Stimulated activated CD8-positive, alpha-beta memory T cell treated with anti-CD3 and anti-CD28 coated beads, Interleukin-4, amount 100 ng/mL, for 48 hours (primary cell): ENCODE data around the gene GOT1.

Experiments
- DNase-seq: peaks from one replicate; pipeline ENCODE4 v3.0.0-alpha.2; 2020

Gene GOT1

GRCh38 chr10:99394256-99394655 lies 36.2 kb downstream of the GOT1 start:
- DNase-seq = no peak

GRCh38 chr10:99393683-99394082 lies 36.7 kb downstream of the GOT1 start:
- no peak for DNase-seq

GRCh38 chr10:99393036-99393435 lies 37.4 kb downstream of the GOT1 start:
- no peak for DNase-seq

GRCh38 chr10:99391346-99391745 lies 39.1 kb downstream of the GOT1 start:
- no peak for DNase-seq

GRCh38 chr10:99389729-99390480 lies 40.5 kb downstream of the GOT1 start:
- DNase-seq = no peak

GRCh38 chr10:99387541-99387940 lies 42.9 kb downstream of the GOT1 start:
- no peak for DNase-seq

GRCh38 chr10:99387071-99387470 lies 43.4 kb downstream of the GOT1 start:
- no peak for DNase-seq

GRCh38 chr10:99382176-99382575 lies 48.2 kb downstream of the GOT1 start:
- no peak for DNase-seq

GRCh38 chr10:99375426-99375825 lies 55.0 kb downstream of the GOT1 start:
- DNase-seq = no peak

GRCh38 chr10:99374972-99375371 lies 55.5 kb downstream of the GOT1 start:
- DNase-seq = no peak

GRCh38 chr10:99374526-99374925 lies 55.9 kb downstream of the GOT1 start:
- DNase-seq = no peak

GRCh38 chr10:99372546-99373271 lies 57.7 kb downstream of the GOT1 start:
- no peak for DNase-seq

- DNase-seq = no peak
Measured at GRCh38 chr10:99370993-99371392, 59.4 kb downstream of the GOT1 start.

GRCh38 chr10:99369551-99369950 lies 60.9 kb downstream of the GOT1 start:
- DNase-seq = no peak

GRCh38 chr10:99369126-99369525 lies 61.3 kb downstream of the GOT1 start:
- DNase-seq = no peak

- DNase-seq = no peak
Measured at GRCh38 chr10:99368646-99369045, 61.8 kb downstream of the GOT1 start.

GRCh38 chr10:99366666-99367065 lies 63.8 kb downstream of the GOT1 start:
- DNase-seq = no peak

GRCh38 chr10:99365736-99366135 lies 64.7 kb downstream of the GOT1 start:
- DNase-seq = no peak

- DNase-seq = no peak
Measured at GRCh38 chr10:99365311-99365710, 65.1 kb downstream of the GOT1 start.

GRCh38 chr10:99364125-99364524 lies 66.3 kb downstream of the GOT1 start:
- no peak for DNase-seq

GRCh38 chr10:99360934-99361333 lies 69.5 kb downstream of the GOT1 start:
- no peak for DNase-seq

GRCh38 chr10:99358101-99358500 lies 72.3 kb downstream of the GOT1 start:
- DNase-seq = no peak

- no peak for DNase-seq
Measured at GRCh38 chr10:99357691-99358090, 72.7 kb downstream of the GOT1 start.

- no peak for DNase-seq
Measured at GRCh38 chr10:99353182-99353581, 77.2 kb downstream of the GOT1 start.

- DNase-seq = no peak
Measured at GRCh38 chr10:99347672-99348071, 82.8 kb downstream of the GOT1 start.
